NCI-H1436 (cell line): ENCODE results near the gene PAWR.
"Not testable (repeated sequence)": the region's sequence is repeated elsewhere in the genome, so short reads cannot be mapped to it uniquely, and the experiment has no call there.

Experiments
- DNase-seq: peaks from one replicate; lab custom pipeline; 2025; lab: John Stamatoyannopoulos, UW

PAWR gene

DNA sequence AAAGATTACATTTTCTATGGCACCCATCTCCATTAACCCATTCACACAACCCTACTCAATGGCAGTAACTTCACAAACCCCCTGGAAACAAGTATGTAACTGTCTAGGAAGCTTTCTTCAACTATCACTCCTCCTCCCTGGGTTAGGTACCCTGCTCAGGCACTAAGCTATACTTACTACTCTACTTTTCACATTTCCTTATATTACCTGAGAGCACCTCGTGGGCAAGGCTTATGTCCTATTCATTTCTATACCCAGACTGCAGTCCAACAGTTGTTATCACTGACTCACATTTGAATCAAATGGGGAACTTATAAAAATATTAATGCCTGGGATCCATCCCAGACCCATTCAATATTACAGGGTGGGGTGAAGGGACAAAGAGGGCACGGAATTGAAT lies 4.6 kb downstream of the PAWR start:
- DNase-seq = no peak

DNA sequence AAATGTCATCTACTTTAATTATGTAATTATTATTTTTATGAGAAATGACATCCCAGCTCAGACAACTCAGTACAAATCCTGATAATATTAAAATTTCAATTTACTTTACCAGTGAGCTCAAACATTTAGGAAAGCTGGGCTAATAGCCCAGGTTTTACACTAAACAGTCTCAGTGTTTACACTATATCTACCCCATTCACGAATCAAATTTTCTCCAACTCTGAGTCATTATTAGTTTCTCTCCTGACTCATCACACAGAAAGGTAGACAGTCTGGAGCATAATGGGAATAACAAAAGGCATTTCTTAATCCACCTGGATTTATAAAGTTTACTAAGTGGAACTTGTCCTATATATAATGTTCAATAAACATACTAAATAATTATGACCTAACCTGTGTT lies 5.7 kb downstream of the PAWR start:
- no peak for DNase-seq

DNA sequence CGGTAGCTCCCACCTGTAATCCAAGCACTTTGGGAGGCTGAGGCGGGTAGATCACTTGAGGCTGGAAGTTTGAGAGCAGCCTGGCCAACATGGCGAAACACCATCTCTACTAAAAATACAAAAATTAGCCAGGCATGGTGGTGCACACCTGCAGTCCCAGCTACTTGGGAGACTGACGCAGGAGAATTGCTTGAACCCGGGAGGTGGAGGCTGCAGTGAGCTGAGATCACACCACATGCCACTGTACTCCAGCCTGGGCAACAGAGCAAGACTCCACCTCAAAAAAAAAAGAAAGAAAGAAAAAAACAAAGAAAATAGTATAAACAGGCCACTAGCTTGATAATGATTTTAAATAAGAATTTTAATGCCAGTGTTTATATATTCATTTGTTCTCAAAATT lies 6.4 kb downstream of the PAWR start:
- DNase-seq = not testable (repeated sequence)

DNA sequence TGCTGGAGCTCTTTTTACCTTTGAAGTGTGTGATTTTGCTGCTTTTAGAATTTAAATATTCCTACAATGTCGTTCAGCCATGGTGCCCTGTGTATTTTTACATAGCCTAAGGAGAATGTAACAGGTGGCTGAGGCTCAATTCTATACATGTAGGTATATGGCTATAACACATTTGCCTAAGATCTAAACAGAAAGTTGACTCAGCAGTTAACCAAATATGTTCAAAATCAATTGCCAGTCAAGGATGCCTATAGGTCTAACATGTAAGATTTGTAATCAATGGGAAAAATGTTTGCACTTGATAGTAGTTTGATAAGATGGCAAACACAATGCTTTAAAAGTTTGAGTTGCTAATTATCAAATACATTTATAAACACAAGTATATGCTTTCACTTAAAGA lies 8.2 kb downstream of the PAWR start:
- DNase-seq = no peak

DNA sequence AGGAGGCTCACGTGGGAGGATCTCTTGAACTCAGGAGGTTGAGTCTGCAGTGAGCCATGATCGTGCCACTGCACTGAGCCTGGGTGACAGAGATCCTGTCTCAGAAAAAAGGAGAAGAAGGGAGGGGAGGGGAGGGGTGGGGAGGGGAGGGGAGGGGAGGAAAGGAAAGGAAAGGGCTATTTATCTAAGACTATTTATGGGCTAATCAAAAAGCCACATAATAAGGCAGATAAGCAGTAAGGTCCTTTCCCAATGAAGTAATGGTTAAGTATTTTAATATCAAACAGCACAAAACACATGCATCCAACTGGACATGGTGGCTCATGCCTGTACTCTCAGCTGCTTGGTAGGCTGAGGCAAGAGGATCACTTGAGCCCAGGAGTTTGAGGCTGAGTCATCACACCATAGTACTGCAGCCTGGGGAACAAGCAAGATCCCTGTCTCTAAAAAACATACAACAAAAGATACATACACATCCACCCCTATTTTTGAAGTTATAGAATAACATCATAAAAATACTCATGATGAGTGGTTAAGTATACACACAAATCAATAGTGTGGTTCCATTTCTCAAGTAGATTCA lies 9.7 kb downstream of the PAWR start:
- DNase-seq = no peak

DNA sequence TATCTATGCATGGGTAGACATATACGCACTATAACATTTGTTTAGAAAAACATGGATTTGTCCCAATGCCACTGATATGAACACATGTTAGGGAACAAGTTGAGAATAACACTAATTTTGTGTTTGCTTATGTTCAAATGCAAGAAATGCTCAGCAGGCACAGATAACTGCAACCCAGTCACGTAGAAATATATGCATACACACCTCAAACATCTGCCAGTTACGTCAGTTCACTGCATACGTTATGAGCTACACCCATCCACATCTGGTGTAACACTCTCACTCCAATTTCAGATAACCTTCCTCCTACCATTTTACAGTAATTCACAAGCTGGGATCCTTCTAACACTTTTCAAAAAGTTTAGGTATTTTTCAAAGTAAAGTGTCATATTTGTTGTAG lies 10.7 kb downstream of the PAWR start:
- DNase-seq = no peak

DNA sequence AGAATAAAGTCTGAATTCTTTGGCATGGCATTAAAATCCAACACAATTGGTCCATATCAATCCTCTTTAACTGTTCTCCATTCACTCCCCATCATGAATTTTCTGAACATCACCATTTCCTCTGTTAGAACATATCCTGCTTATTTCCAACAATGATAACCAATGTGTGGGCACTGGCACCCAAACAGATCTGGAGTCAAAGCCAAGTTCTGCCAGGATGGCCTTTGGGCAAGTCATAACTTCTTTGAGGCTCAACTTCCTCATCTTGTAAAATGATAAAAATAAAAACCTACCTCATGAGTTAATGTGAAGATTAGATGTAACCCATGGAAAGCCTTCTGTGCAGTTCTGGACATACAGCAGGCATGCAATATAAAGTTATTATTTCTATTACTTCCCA lies 12.5 kb downstream of the PAWR start:
- no peak for DNase-seq

DNA sequence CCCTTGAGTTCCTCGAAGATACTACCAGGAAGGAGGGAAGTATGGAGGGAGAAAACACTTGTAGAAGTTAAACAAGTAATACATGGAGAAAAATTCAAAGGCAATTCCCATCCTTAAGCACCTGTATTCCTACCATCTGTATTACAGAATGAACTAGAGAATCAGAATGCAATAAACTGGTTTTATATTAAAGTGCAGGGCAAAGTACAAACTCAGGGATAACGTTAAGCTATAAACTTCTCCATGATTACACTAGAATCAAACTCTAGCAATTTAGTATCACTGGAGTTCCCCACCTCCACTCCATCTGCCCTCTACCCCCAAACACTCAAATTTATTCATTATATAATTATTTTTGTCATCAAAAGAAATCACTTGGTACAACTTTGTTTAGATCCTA lies 13.1 kb downstream of the PAWR start:
- DNase-seq = no peak

DNA sequence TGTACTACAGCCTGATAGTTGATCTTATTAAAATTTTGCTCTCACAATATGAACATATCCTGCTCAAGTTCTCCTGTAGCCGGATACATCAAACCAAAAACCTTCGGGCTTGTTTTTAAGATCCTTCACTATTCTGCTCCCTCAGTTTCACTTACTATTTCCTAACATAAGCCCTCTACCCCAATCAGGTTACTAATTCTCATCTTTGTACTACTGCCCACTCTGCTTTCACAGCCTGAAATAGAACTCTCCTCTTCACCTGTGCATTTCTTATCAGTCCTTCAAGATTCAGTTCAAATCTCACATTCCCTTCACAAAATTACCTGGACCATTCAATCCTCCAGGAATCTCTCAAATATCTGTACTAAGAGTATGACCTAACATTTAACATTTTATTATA lies 14.2 kb downstream of the PAWR start:
- DNase-seq = no peak

DNA sequence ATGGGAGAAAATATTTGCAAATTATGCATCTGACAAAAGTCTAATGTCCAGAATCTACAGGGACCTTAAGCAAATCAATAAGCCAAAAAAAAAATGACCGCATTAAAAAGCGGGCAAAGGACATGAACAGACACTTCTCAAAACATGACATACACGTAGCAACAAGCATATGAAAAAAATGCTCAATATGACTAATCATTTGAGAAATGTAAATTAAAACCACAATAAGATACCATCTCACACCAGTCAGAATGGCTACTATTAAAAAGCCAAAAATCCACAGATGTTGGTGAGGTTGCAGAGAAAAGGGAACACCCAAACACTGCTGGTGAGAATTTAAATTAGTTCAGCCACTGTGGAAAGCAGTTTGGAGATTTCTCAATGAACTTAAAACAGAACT lies 16.1 kb downstream of the PAWR start:
- no peak for DNase-seq

DNA sequence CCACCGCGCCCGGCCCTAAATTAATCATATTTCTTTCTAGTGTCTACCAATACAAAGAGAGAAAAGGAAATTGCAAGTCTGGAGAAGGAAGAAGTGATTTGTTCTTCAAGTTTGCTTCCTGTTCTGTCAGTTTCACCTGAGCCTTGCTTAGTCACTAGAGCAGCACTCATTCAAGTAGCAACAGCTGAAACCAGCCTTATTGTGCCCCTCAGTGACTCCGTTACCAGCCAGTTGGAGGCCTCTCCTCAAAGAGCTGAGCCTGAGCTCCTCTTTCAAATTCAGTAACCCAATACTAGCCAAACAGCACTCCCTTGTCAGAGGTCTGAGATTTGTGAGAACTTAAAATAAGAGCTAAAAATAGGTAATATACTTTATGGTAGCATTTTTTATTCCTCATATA lies 17.4 kb downstream of the PAWR start:
- no peak for DNase-seq

DNA sequence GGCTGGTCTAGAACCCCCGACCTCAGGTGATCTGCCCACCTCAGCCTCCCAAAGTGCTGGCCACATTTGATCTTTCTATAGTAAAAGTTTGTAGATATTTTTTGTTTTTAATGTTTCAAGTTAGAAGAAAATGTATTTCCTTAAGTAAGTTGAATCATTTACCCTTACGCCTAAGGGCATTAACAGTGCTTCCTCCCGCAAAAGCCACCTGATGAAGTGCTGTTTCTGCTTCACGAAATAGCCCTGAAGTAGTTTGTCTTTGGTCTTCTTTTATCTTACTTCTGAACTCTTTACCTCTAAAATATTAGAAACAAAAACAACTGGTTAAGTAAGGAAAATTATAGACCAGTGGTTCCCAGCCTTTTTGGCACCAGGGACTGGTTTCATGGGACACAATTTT lies 22.7 kb downstream of the PAWR start:
- DNase-seq = no peak

DNA sequence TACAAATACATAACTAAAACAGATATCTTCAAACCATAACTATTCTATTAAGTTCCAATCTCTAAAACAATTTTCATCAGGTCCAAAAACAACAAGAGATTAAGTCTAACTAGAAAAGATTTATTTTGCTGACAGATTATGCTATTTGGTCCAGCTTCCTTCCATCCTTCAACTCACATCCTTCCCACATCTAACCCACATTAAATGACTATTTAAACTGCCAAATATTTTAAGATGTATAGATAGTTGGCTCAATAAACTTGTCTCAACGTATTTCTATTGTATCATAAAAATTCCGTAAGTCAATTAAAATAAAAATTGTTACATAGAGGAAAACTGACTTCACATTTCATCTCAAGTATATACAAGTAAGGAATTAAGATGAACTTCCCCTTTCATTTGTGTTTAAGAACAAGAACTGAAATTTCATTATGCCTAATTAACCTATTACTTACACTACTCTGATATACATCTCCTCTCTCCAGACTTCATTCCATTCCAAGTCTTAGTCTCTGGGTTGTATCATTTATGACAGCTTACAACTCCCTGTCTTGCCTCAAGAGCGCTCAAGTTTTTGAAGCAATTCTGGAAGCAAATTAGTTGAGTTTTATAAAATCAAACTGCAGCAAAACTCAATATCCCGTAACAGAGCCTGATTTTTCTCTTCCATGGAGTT lies 25.4 kb downstream of the PAWR start:
- no peak for DNase-seq

DNA sequence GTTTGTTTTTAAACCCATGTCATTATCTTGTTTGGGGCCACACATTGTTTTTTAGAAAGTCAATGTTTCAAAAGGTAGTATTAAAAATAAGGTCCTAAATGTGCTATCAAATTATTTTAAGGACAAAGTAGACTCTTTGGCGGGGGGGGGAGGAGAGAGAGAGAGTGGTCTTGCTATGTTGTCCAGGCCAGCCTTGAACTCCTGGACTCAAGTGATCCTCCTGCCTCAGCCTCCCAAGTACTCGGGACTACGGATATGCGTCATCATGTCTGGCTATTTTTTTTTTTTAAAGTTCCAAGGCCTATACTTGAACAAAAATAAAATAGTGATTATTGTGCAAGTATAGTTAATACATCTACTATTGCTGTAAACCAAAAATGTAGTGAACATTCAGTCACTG lies 26.2 kb downstream of the PAWR start:
- no peak for DNase-seq

DNA sequence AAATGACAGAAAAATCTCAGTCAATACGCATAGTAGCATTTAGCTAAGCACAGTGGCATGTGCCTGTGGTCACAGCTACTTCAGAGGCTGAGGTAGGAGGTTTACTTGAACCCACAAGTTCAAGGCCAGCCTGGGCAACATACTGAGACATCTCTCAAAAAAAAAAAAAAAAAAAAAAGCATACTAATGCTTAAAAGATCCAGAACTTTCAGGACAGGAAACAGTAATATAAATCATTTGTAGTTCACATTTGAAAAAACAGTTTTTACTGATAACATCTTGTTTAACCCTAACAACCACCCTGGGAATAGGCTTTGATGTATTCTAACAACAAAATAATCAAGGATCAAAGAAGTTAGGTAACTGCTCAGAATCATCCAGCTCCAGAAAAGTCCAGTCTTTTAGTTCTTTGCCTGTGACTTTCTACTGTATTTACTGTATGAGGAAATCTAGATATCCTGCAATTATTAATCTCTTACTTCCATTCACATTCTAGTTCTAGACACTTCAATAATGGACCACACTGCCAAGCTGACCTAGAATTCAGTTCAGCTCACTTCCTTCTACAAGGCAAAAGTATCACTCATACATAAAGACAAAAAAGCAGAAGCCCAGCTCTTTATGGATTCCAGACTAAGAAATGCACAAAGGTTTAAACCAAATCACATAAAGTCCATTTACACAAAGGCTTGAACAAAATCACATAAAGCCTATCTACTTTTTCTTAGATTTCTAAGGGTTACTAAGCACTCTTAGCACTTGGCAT lies 28.5 kb downstream of the PAWR start:
- no peak for DNase-seq

DNA sequence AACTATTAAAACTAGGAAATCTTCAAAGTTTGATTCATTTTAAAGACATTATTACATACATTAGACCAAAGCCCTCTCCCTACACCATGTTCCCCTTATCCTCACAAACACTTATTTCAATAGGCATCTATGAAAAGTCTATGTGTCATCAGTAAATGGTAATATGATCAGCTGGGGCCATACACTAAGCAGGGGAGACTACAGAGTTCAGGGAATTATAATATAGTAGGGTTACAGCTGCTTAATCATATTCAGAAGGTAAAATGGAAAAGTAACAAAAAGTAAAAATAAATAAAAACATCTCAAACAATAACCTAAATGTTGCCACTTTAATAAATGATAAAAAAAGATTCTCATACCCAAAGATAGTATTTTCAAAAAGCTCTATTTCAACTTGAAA lies 29.1 kb downstream of the PAWR start:
- no peak for DNase-seq

DNA sequence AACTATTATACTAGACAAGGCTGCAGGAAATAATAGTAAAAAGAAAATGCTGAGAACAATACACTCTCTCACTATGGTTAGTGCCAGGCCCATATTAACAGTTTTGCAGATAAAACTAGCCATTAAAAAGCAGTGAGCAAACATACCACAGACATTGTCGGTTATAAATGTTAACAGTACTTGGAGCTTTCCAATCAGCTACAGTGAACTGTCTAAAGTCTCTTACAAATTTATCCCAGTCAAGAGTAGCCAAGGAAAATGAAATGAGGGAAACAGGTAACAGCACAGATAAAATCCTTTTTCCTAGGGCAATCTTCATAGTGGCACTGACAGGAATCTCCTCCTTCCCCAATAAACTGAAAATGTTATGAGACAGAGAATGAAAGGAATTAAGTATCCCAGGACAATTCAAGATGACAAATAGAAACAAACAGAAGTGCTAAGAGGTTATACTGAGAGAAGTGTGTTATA lies 30.8 kb downstream of the PAWR start:
- DNase-seq = no peak

DNA sequence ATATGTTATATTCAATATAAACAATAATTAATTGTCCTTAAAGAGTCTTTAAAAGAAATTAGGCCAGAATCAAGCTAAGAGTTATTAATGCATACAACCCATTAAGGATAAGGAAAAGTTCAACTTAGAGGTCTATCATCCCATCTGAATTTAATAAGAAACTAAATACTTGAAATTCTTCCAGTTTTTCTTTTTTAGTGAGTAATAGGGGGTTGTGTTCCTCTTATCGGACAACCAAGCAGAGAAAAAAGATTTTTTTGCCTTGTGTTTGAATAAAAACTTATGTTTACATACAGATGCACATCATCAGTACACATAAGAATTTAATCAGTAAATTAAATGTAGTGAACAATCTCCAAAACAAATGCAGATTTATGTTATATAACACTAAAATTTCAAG lies 32.5 kb downstream of the PAWR start:
- DNase-seq = no peak

DNA sequence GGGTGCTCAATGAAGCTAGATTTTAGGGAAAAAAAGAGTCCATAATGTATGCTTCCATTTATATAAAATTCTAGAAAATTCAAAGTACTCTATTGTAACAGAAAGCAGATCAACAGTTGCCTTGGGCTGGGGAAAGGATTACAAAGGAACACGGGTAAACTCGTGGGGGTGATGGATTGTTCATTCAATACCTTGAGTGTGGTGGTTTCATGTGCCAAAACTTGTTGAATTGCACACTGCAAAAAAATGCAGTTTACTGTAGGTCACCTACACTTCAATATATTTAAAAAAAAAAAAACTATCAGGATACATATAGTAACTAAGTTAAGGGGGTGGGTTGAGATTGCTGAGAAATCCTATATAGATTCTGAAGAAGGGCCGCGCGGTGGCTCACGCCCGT lies 33.6 kb downstream of the PAWR start:
- no peak for DNase-seq

DNA sequence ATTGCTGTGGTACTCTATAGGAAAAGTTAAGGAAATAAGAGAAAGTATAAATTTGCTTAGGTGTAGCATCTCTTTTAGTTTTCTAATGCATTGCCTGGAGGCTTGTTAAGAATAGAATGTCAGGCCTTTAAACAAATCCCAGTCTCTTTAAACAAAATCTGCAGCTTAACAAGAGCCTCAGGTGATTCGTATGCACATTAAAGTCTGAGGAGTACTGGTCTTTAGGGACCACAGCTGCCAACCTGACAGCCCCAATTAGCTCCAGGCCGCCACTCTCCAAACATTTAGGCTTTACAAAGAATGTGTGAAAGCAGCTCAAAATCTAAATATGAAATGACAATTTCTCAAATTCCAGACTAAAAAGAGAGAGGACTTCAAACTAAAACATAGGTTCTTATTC lies 35.7 kb downstream of the PAWR start:
- DNase-seq = no peak

DNA sequence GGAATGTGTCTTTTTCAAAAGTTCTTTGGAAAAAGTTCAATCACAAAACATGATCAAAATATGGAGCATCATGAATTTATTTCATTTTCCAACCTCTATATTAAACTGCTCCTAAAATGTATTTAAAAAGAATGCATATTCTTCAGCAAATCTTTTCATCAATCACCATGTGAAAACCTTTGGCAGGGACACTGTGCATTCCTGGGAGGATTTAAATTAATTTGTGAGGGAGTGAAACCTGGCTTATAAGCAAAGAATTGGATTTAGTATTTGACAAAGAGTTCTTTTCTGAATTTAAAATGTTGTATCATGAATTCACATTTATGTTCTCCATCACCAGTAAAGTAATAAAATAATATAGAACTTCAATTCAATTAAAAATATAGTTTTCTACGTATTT lies 38.2 kb downstream of the PAWR start:
- no peak for DNase-seq

DNA sequence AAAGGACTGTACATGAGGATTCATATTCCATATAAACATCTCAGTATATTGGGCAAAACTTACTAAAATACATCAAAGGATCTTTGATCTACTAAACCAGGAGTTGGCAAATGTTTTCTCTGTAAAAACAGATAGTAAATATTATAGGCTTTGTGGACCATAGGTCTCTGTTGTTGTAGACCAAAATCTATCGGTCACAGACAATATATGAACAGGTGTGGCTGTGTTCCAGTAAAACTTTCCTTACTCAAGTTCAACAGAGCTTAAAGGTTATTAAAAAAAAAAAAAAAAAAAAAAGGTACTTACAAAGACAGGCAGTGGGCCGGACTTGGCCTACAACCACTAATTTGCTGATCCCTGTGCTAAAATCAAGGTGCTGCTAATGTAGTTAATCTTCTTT lies 40.3 kb downstream of the PAWR start:
- no peak for DNase-seq

DNA sequence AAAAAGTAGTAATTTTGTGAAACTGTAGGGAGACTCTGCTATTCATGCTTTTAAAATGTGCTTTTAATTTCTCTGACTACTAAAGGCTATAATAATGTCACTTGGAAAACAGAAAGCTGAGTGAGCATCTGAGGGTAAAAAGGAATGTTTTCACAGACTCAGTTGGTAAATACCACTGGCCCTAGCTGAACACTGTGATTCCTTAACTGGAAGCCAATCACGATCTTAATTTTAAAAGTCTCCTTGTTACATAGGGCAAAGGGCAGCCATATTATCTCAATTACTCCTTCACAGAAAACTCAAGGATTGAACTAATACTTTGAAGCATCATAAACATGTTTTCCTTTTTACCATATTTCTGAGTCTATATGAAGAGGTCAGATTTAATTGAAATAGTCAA lies 41.9 kb downstream of the PAWR start:
- no peak for DNase-seq

DNA sequence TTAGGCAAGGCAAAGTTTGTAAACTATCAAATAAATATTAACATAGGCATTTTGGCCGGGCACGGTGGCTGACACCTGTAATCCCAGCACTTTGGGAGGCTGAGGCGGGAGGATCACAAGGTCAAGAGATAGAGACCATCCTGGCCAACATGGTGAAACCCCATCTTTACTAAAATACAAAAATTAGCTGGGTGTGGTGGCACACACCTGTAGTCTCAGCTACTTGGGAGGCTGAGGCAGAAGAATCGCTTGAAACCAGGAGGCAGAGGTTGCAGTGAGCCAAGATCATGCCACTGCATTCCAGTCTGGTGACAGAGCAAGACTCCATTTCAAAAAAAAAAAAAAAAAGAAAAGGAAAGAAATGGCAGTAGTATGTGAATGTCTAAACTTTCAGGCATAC lies 43.9 kb downstream of the PAWR start:
- DNase-seq = not testable (repeated sequence)
